CD4-positive, alpha-beta memory T cell (primary cell): ENCODE data around the gene RALB. TPM values are rescaled to one million over a fixed set of nuclear protein-coding genes. Genes with fewer than 3 reads are reported as not detected.

ENCODE experiments used
- CTCF ChIA-PET: fragments of 350-600 bp; sonication (Branson Sonifier 250); formaldehyde crosslinking; loops from one replicate; lab custom pipeline; 2021; ENCODE audit warnings: inconsistent platforms; ENCODE audit not compliant: partially characterized antibody; lab: Charles Lee
- POLR2A ChIA-PET: fragments of 350-600 bp; sonication (Branson Sonifier 250); formaldehyde crosslinking; loops from one replicate; lab custom pipeline; 2021; ENCODE audit not compliant: partially characterized antibody; lab: Charles Lee
- DNase-seq, 5 donors: peaks; one replicate each; pipeline versions ENCODE4 v3.0.0 to v3.0.0-alpha.2; 2020 to 2022; ENCODE audit warnings: mixed read lengths in 1 of 5
- H3K27ac ChIP-seq: one replicate; pipeline ENCODE4 v1.7.0; 2013; ENCODE audit warnings: low read depth, low read length
- H3K27me3 ChIP-seq: 2 replicates; pipeline ENCODE4 v1.7.0; 2013; ENCODE audit warnings: mild to moderate bottlenecking, low read length, moderate library complexity; ENCODE audit not compliant: insufficient read depth
- H3K36me3 ChIP-seq: 2 replicates; pipeline ENCODE4 v1.7.0; 2013; ENCODE audit warnings: mild to moderate bottlenecking, low read length, moderate library complexity; ENCODE audit not compliant: insufficient read depth
- H3K4me1 ChIP-seq: 2 replicates; pipeline ENCODE4 v1.7.0; 2013; ENCODE audit warnings: mild to moderate bottlenecking, low read length, moderate library complexity; ENCODE audit not compliant: insufficient read depth
- H3K4me3 ChIP-seq, 2 donors: one replicate each; pipeline ENCODE4 v1.7.0; 2013; ENCODE audit warnings: low read length in 2 of 2, mild to moderate bottlenecking in 1 of 2
- H3K9me3 ChIP-seq, 2 donors: one replicate each; pipeline ENCODE4 v1.7.0; 2013; ENCODE audit warnings: low read length in 2 of 2, control low read depth in 1 of 2; ENCODE audit not compliant: control insufficient read depth in 1 of 2
- H3K27ac Mint-ChIP-seq, 7 donors: one replicate each; pipeline ENCODE4 v1.8.0; 2020 to 2021; ENCODE audit warnings: mixed read lengths in 7 of 7, mild to moderate bottlenecking in 6 of 7, inconsistent platforms in 3 of 7, moderate library complexity in 3 of 7
- H3K27me3 Mint-ChIP-seq, 2 donors: one replicate each; pipeline ENCODE4 v1.8.0; 2020 to 2021; ENCODE audit warnings: mixed read lengths in 2 of 2
- H3K36me3 Mint-ChIP-seq, 2 donors: one replicate each; pipeline ENCODE4 v1.8.0; 2020 to 2021; ENCODE audit warnings: mixed read lengths in 2 of 2, inconsistent platforms in 1 of 2, mild to moderate bottlenecking in 1 of 2
- H3K4me1 Mint-ChIP-seq, 4 donors: one replicate each; pipeline ENCODE4 v1.8.0; 2020 to 2021; ENCODE audit warnings: mixed read lengths in 4 of 4, mild to moderate bottlenecking in 1 of 4
- H3K4me3 Mint-ChIP-seq, 8 donors: one replicate each; pipeline ENCODE4 v1.8.0; 2020 to 2021; ENCODE audit warnings: mixed read lengths in 8 of 8, mild to moderate bottlenecking in 7 of 8, moderate library complexity in 6 of 8, inconsistent platforms in 3 of 8
- H3K9me3 Mint-ChIP-seq, 8 donors: one replicate each; pipeline ENCODE4 v1.8.0; 2020 to 2021; ENCODE audit warnings: mixed read lengths in 8 of 8, mild to moderate bottlenecking in 5 of 8, inconsistent platforms in 3 of 8, moderate library complexity in 1 of 8
- intact Hi-C: fragments of 100-400 bp; cut with micrococcal nuclease; formaldehyde crosslinking; loops from one replicate; pipeline ENCODE4 v1.15.1; 2023
- polyA plus RNA-seq, 2 donors: library from polyadenylated mRNA; unstranded; fragments of 300-500 nt; fragmentation: Illumina TruSeq; gene quantifications; one replicate each; pipeline ENCODE4 v1.2.3, GENCODE V29; 2021
- total RNA-seq, 2 experiments: library from RNA; stranded (reverse); gene quantifications; one replicate each; pipeline ENCODE4 v1.2.3, GENCODE V29; 2021

RALB gene
- total and polyA plus RNA-seq, 4 experiments from 2014 or later = 14.0 to 50.4 (median 24.4) TPM

DNA sequence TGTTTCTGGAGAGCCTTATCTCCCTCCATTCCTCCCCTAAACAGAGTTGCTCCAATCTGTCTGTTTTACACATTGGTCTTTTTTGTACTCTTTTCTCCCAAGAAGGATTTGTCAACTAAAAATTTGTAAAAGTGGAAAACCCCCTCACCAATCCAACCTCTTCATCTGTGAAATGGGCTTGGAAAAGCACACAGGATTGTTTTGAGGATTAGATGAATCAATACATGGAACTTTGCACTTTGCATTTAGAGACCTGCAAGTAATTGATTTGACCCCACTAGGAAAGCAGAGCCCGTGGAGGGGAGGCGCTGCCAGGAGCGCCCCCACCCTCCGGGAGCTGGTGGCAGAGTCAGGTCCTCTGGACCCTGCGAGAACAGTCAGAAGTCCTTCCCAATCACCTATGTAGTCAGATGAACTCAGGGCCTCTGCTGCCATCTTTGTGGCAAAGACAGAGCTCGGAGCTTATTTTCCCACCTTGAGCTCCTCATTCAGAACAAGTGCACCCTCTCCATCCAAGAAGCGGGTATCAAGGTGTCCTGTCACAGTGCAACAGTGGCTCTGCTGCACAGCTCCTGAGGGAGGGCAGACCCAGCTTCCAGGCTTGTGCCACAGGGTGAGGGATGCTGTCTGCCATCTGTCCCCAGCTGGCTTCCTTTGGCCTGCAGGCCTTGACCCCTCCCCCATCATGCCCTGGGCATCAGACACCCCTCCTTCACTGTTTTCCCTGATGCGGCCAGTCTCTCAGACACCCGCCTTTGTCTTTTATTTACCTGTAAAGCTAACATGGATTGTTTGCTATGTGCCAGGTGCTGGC, 27.7 kb upstream of the RALB start:
- no peak for DNase-seq
- no peaks in the 10 kb centered on the region for H3K27me3 Mint-ChIP-seq
- H3K4me3 Mint-ChIP-seq = peak overlapping the region; percentile 4 to 89 (median 78)
- ChIA-PET CTCF (interaction anchor here (0.8 to 1.5 kb wide), 4 partner anchors 11 to 88 kb away, joined by 3 to 4 read pairs (median 4); no protein-coding TSS in a partner anchor), POLR2A (interaction anchor here (0.6 to 4.0 kb wide), 5 partner anchors 8 to 547 kb away, joined by 3 to 62 read pairs (median 5); partner anchors contain the start of gene RALB)
- Histone ChIP-seq H3K9me3 (no peaks in the 10 kb centered on the region), H3K36me3 (no peaks in the 10 kb centered on the region), H3K27ac (no peak overlapping the region), H3K27me3 (no peaks in the 10 kb centered on the region), H3K4me1 (peaks cover 48% of the 10 kb centered on the region), H3K4me3 (no peak overlapping the region)
- H3K4me1 Mint-ChIP-seq = peaks cover 38 to 74% (median 57%) of the 10 kb centered on the region in 4 donors
- intact Hi-C loops = loop anchor here (5.0 kb wide), 1 partner anchor 118 kb away; no protein-coding TSS in a partner anchor
- peaks cover 0 to 7% (median 0%) of the 10 kb centered on the region in 8 donors for H3K9me3 Mint-ChIP-seq
- peak overlapping the region; percentile 53 to 92 (median 86) for H3K27ac Mint-ChIP-seq
- H3K36me3 Mint-ChIP-seq = peaks cover 6 to 14% of the 10 kb centered on the region in 2 donors

GRCh38 chr2:120225549-120226065, 27.0 kb upstream of the RALB start:
- POLR2A ChIA-PET = interaction anchor here (1.3 to 4.0 kb wide), 2 partner anchors 7 to 27 kb away, joined by 7 to 62 read pairs; partner anchors contain the start of gene RALB
- no peak for DNase-seq
- no peaks in the 10 kb centered on the region for H3K27me3 ChIP-seq
- intact Hi-C loops = no loop called here
- H3K36me3 ChIP-seq = no peaks in the 10 kb centered on the region
- H3K4me1 ChIP-seq = peaks cover 55% of the 10 kb centered on the region
- Mint-ChIP-seq H3K27me3 (no peaks in the 10 kb centered on the region), H3K9me3 (peaks cover 0 to 7% (median 0%) of the 10 kb centered on the region in 8 donors), H3K4me3 (peak overlapping the region in 2 of 8 donors; percentile 32 to 38), H3K27ac (peak overlapping the region; percentile 22 to 90 (median 60)), H3K36me3 (peaks cover 3 to 11% of the 10 kb centered on the region in 2 donors), H3K4me1 (peaks cover 39 to 75% (median 59%) of the 10 kb centered on the region in 4 donors)
- H3K9me3 ChIP-seq = no peaks in the 10 kb centered on the region
- no peak overlapping the region for H3K27ac ChIP-seq
- no peak overlapping the region for H3K4me3 ChIP-seq
- CTCF ChIA-PET = interaction anchor here (0.8 to 1.5 kb wide), 3 partner anchors 10 to 88 kb away, joined by 3 to 4 read pairs (median 4); no protein-coding TSS in a partner anchor

DNA sequence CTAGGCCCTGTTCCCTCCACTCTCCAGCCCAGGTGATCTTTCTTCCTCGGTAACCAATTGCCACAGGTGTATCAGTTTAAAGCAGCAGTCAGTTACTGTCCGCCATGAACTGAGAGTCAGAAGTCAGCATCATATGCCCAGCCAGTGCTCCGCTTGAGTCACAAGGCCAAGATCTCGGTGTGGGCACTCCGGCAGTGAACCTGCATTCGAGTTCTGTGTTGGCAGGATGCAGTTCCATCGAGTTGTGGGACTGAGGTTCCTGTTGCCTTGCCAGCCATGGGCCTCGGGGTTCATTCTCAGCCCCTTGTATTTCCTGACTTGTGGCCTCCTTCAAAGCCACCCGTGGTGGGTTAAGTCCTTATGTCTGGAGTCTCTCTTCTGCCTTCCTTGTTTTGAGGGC, 26.3 kb upstream of the RALB start:
- H3K9me3 Mint-ChIP-seq = peaks cover 0 to 7% (median 0%) of the 10 kb centered on the region in 8 donors
- no peak overlapping the region for H3K27ac ChIP-seq
- POLR2A ChIA-PET = no interaction called here

DNA sequence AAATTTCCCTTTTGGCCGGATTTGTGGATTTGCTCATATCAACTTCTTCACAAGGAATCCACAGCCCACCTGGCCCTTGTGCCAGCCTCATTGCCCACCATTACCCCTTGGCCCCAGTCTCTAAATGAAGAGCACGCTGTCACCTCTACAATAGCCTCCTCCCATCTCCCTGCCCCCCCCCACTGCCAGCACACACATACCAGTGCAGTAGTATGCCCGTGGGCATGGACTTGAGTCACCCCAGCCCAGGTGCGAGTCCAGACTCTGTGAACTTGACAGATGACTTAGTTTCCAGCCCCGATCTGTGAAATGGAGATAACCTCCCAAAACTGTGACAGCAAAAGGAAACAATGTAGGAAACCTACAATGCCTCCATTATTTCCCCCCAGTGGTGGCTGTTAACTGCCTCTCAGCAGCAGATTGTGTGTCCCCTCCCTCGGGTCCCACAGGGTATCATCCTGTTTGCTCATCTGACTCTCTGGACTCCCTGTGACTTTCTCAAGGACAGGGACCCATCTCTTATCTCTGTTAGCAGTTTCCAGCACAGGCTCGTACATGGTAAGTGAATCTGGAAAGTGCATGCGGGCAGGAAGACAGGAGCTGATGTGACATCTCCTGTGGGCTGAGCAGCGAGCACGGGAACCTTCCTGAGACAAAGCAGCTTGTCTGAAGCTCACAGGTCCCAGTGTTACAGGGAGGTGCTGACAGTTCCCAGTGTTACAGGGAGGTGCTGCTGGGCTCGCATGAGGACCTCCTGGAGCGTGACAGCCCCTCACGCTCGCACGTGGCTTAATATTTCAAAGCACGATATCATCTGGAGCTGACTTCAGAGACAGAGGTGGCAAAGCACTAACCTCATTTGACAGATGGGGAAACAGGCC, 25.3 kb upstream of the RALB start:
- Mint-ChIP-seq H3K27me3 (no peaks in the 10 kb centered on the region), H3K27ac (peak overlapping the region; percentile 38 to 79 (median 67)), H3K4me3 (no peak overlapping the region), H3K36me3 (peaks cover 0 to 8% of the 10 kb centered on the region in 2 donors), H3K9me3 (peaks cover 0 to 1% (median 0%) of the 10 kb centered on the region in 8 donors), H3K4me1 (peaks cover 28 to 75% (median 51%) of the 10 kb centered on the region in 4 donors)
- H3K4me1 ChIP-seq = peaks cover 50% of the 10 kb centered on the region
- H3K27ac ChIP-seq = no peak overlapping the region
- ChIA-PET CTCF (interaction anchor here (1.1 to 1.8 kb wide), 8 partner anchors 8 to 118 kb away, joined by 3 to 12 read pairs (median 4); no protein-coding TSS in a partner anchor), POLR2A (interaction anchor here (1.3 to 1.4 kb wide), 2 partner anchors 25 to 549 kb away, joined by 3 to 7 read pairs; partner anchors contain the start of genes RALB and TMEM177)
- H3K9me3 ChIP-seq = no peaks in the 10 kb centered on the region
- H3K4me3 ChIP-seq = no peak overlapping the region
- intact Hi-C loops = no loop called here
- DNase-seq = no peak
- H3K27me3 ChIP-seq = no peaks in the 10 kb centered on the region
- no peaks in the 10 kb centered on the region for H3K36me3 ChIP-seq

More for the DNA sequence above, 26.3 kb upstream of the RALB start:
- Histone ChIP-seq H3K27me3 (no peaks in the 10 kb centered on the region), H3K9me3 (no peaks in the 10 kb centered on the region), H3K4me1 (peaks cover 55% of the 10 kb centered on the region), H3K36me3 (no peaks in the 10 kb centered on the region), H3K4me3 (no peak overlapping the region)
- Mint-ChIP-seq H3K4me3 (peak overlapping the region in 1 of 8 donors; percentile 50), H3K36me3 (peaks cover 2 to 3% of the 10 kb centered on the region in 2 donors), H3K27ac (peak overlapping the region in 5 of 7 donors; percentile 12 to 90 (median 60)), H3K4me1 (peaks cover 37 to 75% (median 59%) of the 10 kb centered on the region in 4 donors), H3K27me3 (no peaks in the 10 kb centered on the region)
- DNase-seq = no peak
- intact Hi-C loops = no loop called here
- CTCF ChIA-PET = interaction anchor here (1.3 to 1.4 kb wide), 2 partner anchors 21 to 24 kb away, joined by 3 to 4 read pairs; no protein-coding TSS in a partner anchor

DNA sequence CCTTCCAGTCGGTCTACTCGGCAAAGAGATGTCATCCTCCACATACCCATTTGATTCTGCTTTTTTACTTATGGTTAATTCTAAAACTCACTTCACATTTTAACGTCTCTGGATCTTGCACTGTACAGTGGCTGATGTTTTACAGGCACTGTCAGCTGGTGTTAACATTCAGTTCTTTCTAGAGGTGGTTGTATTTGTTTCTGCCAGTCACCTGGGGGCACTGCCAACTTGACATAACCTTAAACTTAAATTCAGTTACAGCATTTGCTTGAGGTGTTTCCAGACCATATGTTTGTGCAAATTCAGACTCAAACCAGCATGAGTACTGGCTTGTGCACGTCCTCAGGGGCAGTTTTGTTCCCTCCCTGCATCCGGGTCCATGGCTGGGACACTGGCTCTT, 24.1 kb upstream of the RALB start:
- no peaks in the 10 kb centered on the region for H3K27me3 Mint-ChIP-seq
- H3K9me3 Mint-ChIP-seq = no peaks in the 10 kb centered on the region
- H3K27ac Mint-ChIP-seq = peak overlapping the region in 6 of 7 donors; percentile 54 to 81 (median 63)
- no peaks in the 10 kb centered on the region for H3K9me3 ChIP-seq
- peaks cover 32 to 83% (median 56%) of the 10 kb centered on the region in 4 donors for H3K4me1 Mint-ChIP-seq
- peaks cover 54% of the 10 kb centered on the region for H3K4me1 ChIP-seq
- H3K36me3 Mint-ChIP-seq = peaks cover 0 to 9% of the 10 kb centered on the region in 2 donors
- H3K4me3 ChIP-seq = no peak overlapping the region
- H3K27ac ChIP-seq = no peak overlapping the region
- ChIA-PET POLR2A (interaction anchor here (0.7 to 1.4 kb wide), 3 partner anchors 24 to 550 kb away, joined by 3 to 7 read pairs (median 3); partner anchors contain the start of genes RALB and TMEM177), CTCF (interaction anchor here (1.1 to 1.8 kb wide), 7 partner anchors 9 to 119 kb away, joined by 3 to 12 read pairs (median 5); no protein-coding TSS in a partner anchor)
- intact Hi-C loops = no loop called here
- H3K4me3 Mint-ChIP-seq = peak overlapping the region in 2 of 8 donors; percentile 13 to 30
- H3K36me3 ChIP-seq = no peaks in the 10 kb centered on the region
- H3K27me3 ChIP-seq = no peaks in the 10 kb centered on the region
- no peak for DNase-seq

DNA sequence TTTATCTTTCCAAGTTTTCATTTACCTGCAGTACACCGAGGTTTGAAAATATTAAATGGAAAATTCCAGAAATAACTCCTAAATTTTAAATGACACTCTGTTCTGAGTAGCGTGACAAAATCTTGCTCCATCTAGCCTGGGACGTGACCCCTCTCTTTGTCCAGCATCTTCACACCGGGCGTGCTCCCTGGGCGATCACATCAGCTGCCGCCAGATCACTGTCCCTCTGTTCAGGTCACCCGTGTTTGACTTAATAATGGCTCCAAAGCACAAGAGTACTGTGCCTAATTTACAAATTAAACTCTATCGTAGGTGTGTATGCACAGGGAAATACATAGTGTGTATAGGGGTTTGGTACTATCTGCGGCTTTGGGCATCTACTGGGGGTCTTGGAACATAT, 23.3 kb upstream of the RALB start:
- Histone ChIP-seq H3K27me3 (no peaks in the 10 kb centered on the region), H3K36me3 (no peaks in the 10 kb centered on the region), H3K4me1 (peaks cover 48% of the 10 kb centered on the region), H3K27ac (no peak overlapping the region), H3K9me3 (no peaks in the 10 kb centered on the region), H3K4me3 (no peak overlapping the region)
- peaks cover 33 to 75% (median 51%) of the 10 kb centered on the region in 4 donors for H3K4me1 Mint-ChIP-seq
- CTCF ChIA-PET = interaction anchor here (1.0 to 2.5 kb wide), 3 partner anchors 53 to 83 kb away, joined by 3 to 12 read pairs (median 11); no protein-coding TSS in a partner anchor
- peaks cover 0 to 9% of the 10 kb centered on the region in 2 donors for H3K36me3 Mint-ChIP-seq
- peak overlapping the region in 4 of 7 donors; percentile 69 to 84 (median 70) for H3K27ac Mint-ChIP-seq
- no peak for DNase-seq
- H3K9me3 Mint-ChIP-seq = no peaks in the 10 kb centered on the region
- no peaks in the 10 kb centered on the region for H3K27me3 Mint-ChIP-seq
- POLR2A ChIA-PET = interaction anchor here (1.2 to 5.0 kb wide), 3 partner anchors 16 to 551 kb away, joined by 3 to 73 read pairs (median 24); partner anchors contain the start of genes RALB and TMEM177
- H3K4me3 Mint-ChIP-seq = peak overlapping the region in 3 of 8 donors; percentile 22 to 43 (median 23)
- intact Hi-C loops = no loop called here
